AG08395 (cell line): Measurements from ENCODE around the gene HTT.

Source experiments
- DNase-seq: peaks from one replicate; pipeline ENCODE4 v3.0.0; 2012; ENCODE audit warnings: mixed read lengths, low spot score

Gene HTT

GRCh38 chr4:3219761-3220475 lies 145.4 kb downstream of the HTT start:
- DNase-seq, result no peak

- DNase-seq, result no peak
Measured at GRCh38 chr4:3220476-3221183, 146.1 kb downstream of the HTT start.

GRCh38 chr4:3221184-3221494 lies 146.7 kb downstream of the HTT start:
- no peak for DNase-seq

- DNase-seq, result no peak
Measured at GRCh38 chr4:3221996-3222395, 147.5 kb downstream of the HTT start.

GRCh38 chr4:3223346-3223745 lies 148.9 kb downstream of the HTT start:
- no peak for DNase-seq

- DNase-seq, result no peak
Measured at GRCh38 chr4:3223956-3224748, 149.7 kb downstream of the HTT start.

- no peak for DNase-seq
Measured at GRCh38 chr4:3225071-3225850, 150.8 kb downstream of the HTT start.

- no peak for DNase-seq
Measured at GRCh38 chr4:3225936-3226335, 151.5 kb downstream of the HTT start.

GRCh38 chr4:3226467-3226866 lies 152.0 kb downstream of the HTT start:
- DNase-seq, result no peak

- no peak for DNase-seq
Measured at GRCh38 chr4:3226944-3227343, 152.5 kb downstream of the HTT start.

GRCh38 chr4:3227878-3228675 lies 153.6 kb downstream of the HTT start:
- DNase-seq, result peak; percentile 33

GRCh38 chr4:3228881-3229280 lies 154.4 kb downstream of the HTT start:
- no peak for DNase-seq

- no peak for DNase-seq
Measured at GRCh38 chr4:3229328-3229727, 154.8 kb downstream of the HTT start.

GRCh38 chr4:3229964-3230363 lies 155.5 kb downstream of the HTT start:
- DNase-seq, result no peak

GRCh38 chr4:3231471-3231870 lies 157.0 kb downstream of the HTT start:
- no peak for DNase-seq

- DNase-seq, result no peak
Measured at GRCh38 chr4:3232001-3232400, 157.5 kb downstream of the HTT start.

GRCh38 chr4:3232871-3233271 lies 158.4 kb downstream of the HTT start:
- DNase-seq, result no peak

- DNase-seq, result peak; percentile 61
Measured at GRCh38 chr4:3233391-3234071, 159.1 kb downstream of the HTT start.

GRCh38 chr4:3234171-3235029 lies 159.9 kb downstream of the HTT start:
- DNase-seq, result no peak

GRCh38 chr4:3235030-3235345 lies 160.5 kb downstream of the HTT start:
- no peak for DNase-seq
